Stimulated activated CD8-positive, alpha-beta memory T cell treated with anti-CD3 and anti-CD28 coated beads, Interleukin-12 subunit alpha, Interleukin-12 subunit beta, amount 100 ng/mL, for 24 hours (primary cell): ENCODE measurements around the gene FGFBP2.

Source experiments
- DNase-seq: peaks from one replicate; pipeline ENCODE4 v3.0.0-alpha.2; 2020; ENCODE audit errors: extremely low read depth

FGFBP2 gene

GRCh38 chr4:15963001-15963451 lies at the start of gene FGFBP2:
TSS of gene FGFBP2 (minus strand) at chr4:15963175. CDS start at chr4:15963129, 46 bp downstream.
- DNase-seq: peak; percentile 36

- no peak for DNase-seq
These were observed 48.2 kb upstream of the FGFBP2 start for GRCh38 chr4:16011173-16011572.

GRCh38 chr4:16009153-16009552 lies 46.2 kb upstream of the FGFBP2 start:
- DNase-seq: no peak

GRCh38 chr4:16007471-16008095 lies 44.6 kb upstream of the FGFBP2 start:
- no peak for DNase-seq

GRCh38 chr4:16006771-16007446 lies 43.9 kb upstream of the FGFBP2 start:
- no peak for DNase-seq

GRCh38 chr4:16005676-16006075 lies 42.7 kb upstream of the FGFBP2 start:
- DNase-seq: no peak

- peak; percentile 8 for DNase-seq
These were observed 38.5 kb upstream of the FGFBP2 start for GRCh38 chr4:16001484-16001858.

- DNase-seq: no peak
These were observed 37.9 kb upstream of the FGFBP2 start for GRCh38 chr4:16000708-16001483.

- no peak for DNase-seq
These were observed 33.8 kb upstream of the FGFBP2 start for GRCh38 chr4:15996773-15997172.

- DNase-seq: no peak
These were observed 32.9 kb upstream of the FGFBP2 start for GRCh38 chr4:15995826-15996225.

GRCh38 chr4:15992167-15992485 lies 29.2 kb upstream of the FGFBP2 start:
- DNase-seq: no peak

- DNase-seq: no peak
These were observed 27.8 kb upstream of the FGFBP2 start for GRCh38 chr4:15990570-15991285.

GRCh38 chr4:15989424-15989823 lies 26.4 kb upstream of the FGFBP2 start:
- no peak for DNase-seq

- DNase-seq: no peak
These were observed 25.2 kb upstream of the FGFBP2 start for GRCh38 chr4:15988222-15988621.

GRCh38 chr4:15986907-15987306 lies 23.9 kb upstream of the FGFBP2 start:
- no peak for DNase-seq

GRCh38 chr4:15983610-15984009 lies 20.6 kb upstream of the FGFBP2 start:
- no peak for DNase-seq

GRCh38 chr4:15982842-15983524 lies 20.0 kb upstream of the FGFBP2 start:
- no peak for DNase-seq

GRCh38 chr4:15976456-15977447 lies 13.8 kb upstream of the FGFBP2 start:
- no peak for DNase-seq

GRCh38 chr4:15971068-15971801 lies 8.3 kb upstream of the FGFBP2 start:
- DNase-seq: no peak
